Lung (tissue), 12 donors: ENCODE data around the gene EMC8. TPM values are rescaled to one million over a fixed set of nuclear protein-coding genes. Genes with fewer than 3 reads are reported as not detected.
A peak's percentile ranks its signal among the peaks of the same experiment; 100 is the strongest.

Experiments
- ATAC-seq: fragments of 200-7000 bp; cut with Tn5 transposase; one replicate; pipeline ENCODE4 v1.9.1; 2020; ENCODE audit warnings: moderate number of reproducible peaks; ENCODE audit not compliant: insufficient read depth, low FRiP score
- DNase-seq, 3 donors: peaks; one replicate each; pipeline ENCODE4 v3.0.0-alpha.2; 2013 to 2017
- H3K27ac ChIP-seq, 2 donors: one replicate each; pipeline ENCODE4 v1.5.1; 2013; ENCODE audit warnings: mild to moderate bottlenecking in 2 of 2, moderate library complexity in 2 of 2, control low read depth in 1 of 2, inconsistent platforms in 1 of 2, low read depth in 1 of 2, low read length in 1 of 2
- H3K27me3 ChIP-seq, 3 donors: one replicate each; pipeline ENCODE4 v1.5.1; 2013; ENCODE audit warnings: low read length in 2 of 3; ENCODE audit not compliant: control insufficient read depth in 3 of 3, insufficient read depth in 3 of 3
- H3K36me3 ChIP-seq, 4 donors: one replicate each; pipeline ENCODE4 v1.5.1; 2013; ENCODE audit warnings: low read length in 4 of 4, mild to moderate bottlenecking in 1 of 4, moderate library complexity in 1 of 4; ENCODE audit not compliant: control insufficient read depth in 4 of 4, insufficient read depth in 4 of 4
- H3K4me1 ChIP-seq, 5 donors: one replicate each; pipeline ENCODE4 v1.5.1; 2013; ENCODE audit warnings: low read length in 5 of 5, mild to moderate bottlenecking in 2 of 5, moderate library complexity in 1 of 5; ENCODE audit not compliant: control insufficient read depth in 5 of 5, insufficient read depth in 5 of 5
- H3K4me3 ChIP-seq: one replicate; pipeline ENCODE4 v1.5.1; 2013; ENCODE audit warnings: mild to moderate bottlenecking, control low read depth, moderate library complexity
- H3K9ac ChIP-seq, 2 donors: one replicate each; pipeline ENCODE4 v1.5.1; 2013; ENCODE audit warnings: low read length in 2 of 2, control low read depth in 1 of 2; ENCODE audit not compliant: insufficient read depth in 1 of 2
- H3K9me3 ChIP-seq, 4 donors: one replicate each; pipeline ENCODE4 v1.5.1; 2013; ENCODE audit warnings: low read length in 3 of 4, mild to moderate bottlenecking in 1 of 4, moderate library complexity in 1 of 4; ENCODE audit not compliant: control insufficient read depth in 4 of 4, insufficient read depth in 3 of 4
- CTCF ChIP-seq: IDR thresholded peaks from 2 replicates; pipeline ENCODE4 v1.5.1; 2012; ENCODE audit warnings: mild to moderate bottlenecking; ENCODE audit errors: control extremely low read depth, extremely low read depth
- WGBS, 2 donors: extraction: QIAGEN DNeasy Blood & Tissue Kit; methylation state at CpG; one replicate each; pipeline ENCODE4 v1.1.7; 2013; 5-methylcytosine and 5-hydroxymethylcytosine counted together
- polyA plus RNA-seq, 2 donors: library from polyadenylated mRNA; stranded (reverse); fragments of 200-250 nt; gene quantifications; one replicate each; pipeline ENCODE4 v1.2.1, GENCODE V29; 2013
- total RNA-seq, 2 donors: library from RNA; depleted of rRNA in 1 of 2; stranded (reverse); fragments of >200 nt in 1 of 2; gene quantifications; one replicate each; pipeline ENCODE4 v1.2.1, GENCODE V29; 2014 to 2021
- donor health status: control.
- donor health status: control.
- donor health status: Bipolar disorder and iron deficiency.
- donor health status: healthy.
- donor health status: DM: yes; HTN: yes; CAD: no.

EMC8 gene
- total and polyA plus RNA-seq, 4 donors: 10.5 to 26.8 (median 17.5) TPM

GRCh38 chr16:85778873-85779272 is 20.5 kb downstream of the EMC8 start:
- WGBS, 2 donors: 63 to 65% methylated on average over 12 of the region's 12 CpGs
- no peak overlapping the region for H3K27ac ChIP-seq
- no peak overlapping the region for H3K9ac ChIP-seq
- DNase-seq (peak in 1 of 3 donors; percentile 12), ATAC-seq (no peak)
- H3K27me3 ChIP-seq: no peaks in the 10 kb centered on the region
- no peak overlapping the region for H3K4me3 ChIP-seq
- TF ChIP-seq CTCF: no peak
- peaks cover 13 to 33% (median 18%) of the 10 kb centered on the region in 4 donors for H3K36me3 ChIP-seq
- H3K4me1 ChIP-seq: peaks cover 0 to 10% (median 2%) of the 10 kb centered on the region in 5 donors
- no peaks in the 10 kb centered on the region for H3K9me3 ChIP-seq

GRCh38 chr16:85777583-85778310 is 21.6 kb downstream of the EMC8 start:
- Histone ChIP-seq H3K27ac (no peak overlapping the region), H3K9ac (no peak overlapping the region), H3K27me3 (no peaks in the 10 kb centered on the region), H3K36me3 (peaks cover 13 to 31% (median 18%) of the 10 kb centered on the region in 4 donors), H3K9me3 (no peaks in the 10 kb centered on the region), H3K4me1 (peaks cover 0 to 10% (median 2%) of the 10 kb centered on the region in 5 donors), H3K4me3 (no peak overlapping the region)
- 65 to 81% methylated on average over 4 of the region's 4 CpGs for WGBS, 2 donors
- DNase-seq (no peak), ATAC-seq (no peak)
- TF ChIP-seq CTCF: no peak

GRCh38 chr16:85774811-85775210 is 24.5 kb downstream of the EMC8 start:
- Histone ChIP-seq H3K4me3 (no peak overlapping the region), H3K9me3 (no peaks in the 10 kb centered on the region), H3K27me3 (no peaks in the 10 kb centered on the region), H3K9ac (no peak overlapping the region), H3K36me3 (peaks cover 8 to 16% (median 11%) of the 10 kb centered on the region in 4 donors), H3K27ac (no peak overlapping the region), H3K4me1 (peaks cover 0 to 2% (median 0%) of the 10 kb centered on the region in 5 donors)
- 95% methylated on average over 8 of the region's 8 CpGs for WGBS, 2 donors
- DNase-seq: no peak
- no peak for ATAC-seq
- TF ChIP-seq CTCF: no peak
